GM21786 (cell line): ENCODE measurements around the gene CPNE8.
A peak's percentile ranks its signal among the peaks of the same experiment; 100 is the strongest.
"Not testable (repeated sequence)": the region's sequence is repeated elsewhere in the genome, so short reads cannot be mapped to it uniquely, and the experiment has no call there.

Experiments
- ATAC-seq: cut with Tn5 transposase; IDR thresholded peaks from one replicate; pipeline ENCODE4 v1.9.1; 2021; ENCODE audit not compliant: unreplicated experiment

CPNE8 gene

DNA sequence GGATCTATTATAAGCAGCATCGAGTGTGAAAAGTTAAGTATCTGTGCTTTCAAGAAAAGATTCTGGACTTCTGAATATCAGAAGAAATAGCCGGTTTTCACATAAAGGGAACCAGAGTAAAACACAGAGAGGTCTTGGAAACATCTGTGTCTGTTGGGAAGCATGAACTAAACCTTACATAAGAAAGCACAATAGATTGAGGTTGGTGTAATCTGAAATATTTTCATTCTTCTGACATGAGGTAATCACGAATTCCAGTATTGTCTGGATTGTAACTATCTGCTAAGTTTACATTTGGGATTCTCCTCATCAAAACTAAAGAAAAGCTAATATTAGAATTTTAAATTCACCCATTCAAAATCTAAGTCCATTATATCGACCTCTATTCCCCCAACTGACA is 161.3 kb downstream of the CPNE8 start:
- no peak for ATAC-seq

DNA sequence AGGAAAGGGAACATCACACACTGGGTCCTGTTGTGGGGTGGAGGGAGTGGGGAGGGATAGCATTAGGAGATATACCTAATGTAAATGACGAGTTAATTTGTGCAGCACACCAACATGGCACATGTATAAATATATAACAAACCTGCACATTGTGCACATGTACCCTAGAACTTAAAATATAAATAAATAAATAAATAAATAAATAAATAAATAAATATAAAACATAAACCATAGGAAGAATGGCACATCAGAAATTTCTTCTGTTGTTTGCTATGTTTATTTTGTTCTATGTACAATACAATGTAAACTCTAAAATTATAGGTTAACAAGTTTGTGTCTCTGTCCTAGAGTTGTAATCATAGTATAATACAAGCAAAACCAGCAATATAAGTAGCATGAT is 162.9 kb downstream of the CPNE8 start:
- not testable (repeated sequence) for ATAC-seq

DNA sequence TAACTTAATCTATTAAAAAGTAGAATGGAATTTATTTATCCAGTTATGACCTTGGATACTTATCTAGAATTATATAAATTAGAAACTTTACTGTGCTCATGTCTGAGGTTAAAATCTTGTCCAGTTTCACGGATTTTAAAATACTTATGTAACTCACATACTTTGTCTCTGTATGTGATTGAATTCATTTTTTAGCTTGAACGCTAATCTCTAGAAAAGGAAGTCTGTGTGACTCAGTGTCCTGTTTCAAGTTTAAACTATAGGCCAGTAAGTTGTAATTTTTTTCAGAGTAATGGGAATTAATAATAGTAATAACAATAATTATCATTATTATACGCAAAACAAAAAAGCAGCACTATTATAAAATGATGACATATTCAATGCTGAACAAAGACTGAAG is 168.6 kb downstream of the CPNE8 start:
- no peak for ATAC-seq

DNA sequence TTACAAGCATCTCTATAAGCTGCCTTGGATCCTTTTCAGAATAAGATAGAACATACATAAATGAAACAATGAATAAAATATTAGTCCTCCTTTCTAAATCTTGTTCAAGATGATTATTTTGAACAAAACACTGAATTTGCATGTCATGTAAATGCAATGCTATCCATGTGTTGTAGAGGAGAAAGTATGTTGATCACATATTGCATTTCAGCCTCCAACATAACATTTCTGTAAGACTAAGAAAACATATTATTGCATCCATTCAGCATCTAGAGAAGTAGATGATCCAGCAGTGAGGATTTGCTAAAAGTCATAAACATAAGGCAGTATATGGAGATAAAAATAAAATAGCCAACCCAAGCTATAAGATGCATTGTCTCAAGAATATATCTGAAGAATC is 172.6 kb downstream of the CPNE8 start:
- ATAC-seq, result no peak

- peak; percentile 76 for ATAC-seq
These were observed 176.5 kb downstream of the CPNE8 start for GRCh38 chr12:38728894-38729293.

DNA sequence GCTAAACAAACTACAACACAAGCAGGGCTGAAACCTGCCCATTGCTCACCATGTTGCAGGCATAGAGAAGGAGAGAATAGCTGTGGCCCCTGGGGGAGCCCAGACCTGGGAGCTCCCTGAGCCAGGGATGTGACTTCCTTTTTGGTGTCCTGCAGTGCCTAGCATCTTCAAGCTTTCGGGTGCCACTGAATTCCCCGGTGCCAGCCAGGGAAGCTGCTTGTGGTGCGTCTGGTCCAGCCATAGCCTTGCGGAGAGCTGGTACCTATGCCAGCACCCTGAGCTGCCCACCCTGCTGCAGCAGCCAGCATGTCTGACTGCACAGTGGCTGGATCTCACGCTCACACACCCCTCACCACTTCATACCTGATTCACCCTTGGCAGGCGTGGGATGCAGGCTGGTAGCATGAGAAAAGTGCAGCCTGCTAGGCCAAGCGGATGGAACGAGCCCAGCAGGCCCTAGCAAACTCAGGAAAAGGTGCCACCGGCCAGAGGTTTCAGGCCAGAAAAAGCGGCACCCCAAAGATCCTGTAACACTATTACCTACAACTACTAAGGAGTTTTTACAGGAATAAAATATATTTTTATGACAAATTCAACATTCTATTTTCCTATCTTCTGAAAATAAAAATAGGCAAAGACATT is 183.7 kb downstream of the CPNE8 start:
- no peak for ATAC-seq

DNA sequence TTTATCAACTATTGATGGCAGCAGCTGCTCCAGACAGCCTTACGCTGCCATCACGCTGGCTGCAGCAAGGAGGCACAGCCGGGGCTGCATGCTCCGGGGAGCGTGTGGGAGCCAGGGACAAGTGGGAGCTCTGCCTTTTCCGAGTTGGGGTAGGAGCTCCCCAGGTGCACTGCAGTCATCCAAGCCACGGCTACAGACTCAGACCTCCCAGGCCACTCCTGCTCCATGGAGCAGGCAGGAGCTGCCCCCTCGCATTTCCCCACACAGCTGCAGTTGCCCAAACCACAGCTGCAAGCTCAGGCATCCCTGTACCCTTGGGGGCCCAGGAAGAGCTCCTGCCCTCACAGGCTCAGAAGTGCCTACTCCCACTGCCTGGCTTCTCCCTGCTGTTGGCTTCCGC is 184.7 kb downstream of the CPNE8 start:
- no peak for ATAC-seq

- ATAC-seq, result no peak
These were observed 192.1 kb downstream of the CPNE8 start for GRCh38 chr12:38713294-38713693.

DNA sequence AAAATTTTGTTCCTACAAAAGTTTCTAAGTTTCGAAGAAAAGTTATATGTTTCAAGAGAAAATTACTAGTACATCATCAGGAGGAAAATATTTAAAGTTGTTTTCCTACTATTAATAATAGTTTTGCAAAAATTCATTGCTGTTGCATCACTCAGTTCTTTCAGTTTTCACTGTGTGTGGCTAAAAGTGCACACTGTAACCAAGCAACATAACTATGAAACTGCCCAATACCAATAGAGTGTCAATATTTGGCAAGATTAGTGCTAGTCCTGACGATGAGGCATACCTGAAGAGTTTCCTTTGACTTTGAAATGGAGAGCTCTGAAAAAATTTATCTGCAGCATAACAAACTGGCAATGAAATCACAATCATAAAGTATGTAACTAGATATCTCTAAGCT is 194.3 kb downstream of the CPNE8 start:
- ATAC-seq, result peak; percentile 93

GRCh38 chr12:38708466-38708865 is 196.9 kb downstream of the CPNE8 start:
- ATAC-seq, result no peak

- no peak for ATAC-seq
These were observed 197.7 kb downstream of the CPNE8 start for GRCh38 chr12:38707648-38708047.

DNA sequence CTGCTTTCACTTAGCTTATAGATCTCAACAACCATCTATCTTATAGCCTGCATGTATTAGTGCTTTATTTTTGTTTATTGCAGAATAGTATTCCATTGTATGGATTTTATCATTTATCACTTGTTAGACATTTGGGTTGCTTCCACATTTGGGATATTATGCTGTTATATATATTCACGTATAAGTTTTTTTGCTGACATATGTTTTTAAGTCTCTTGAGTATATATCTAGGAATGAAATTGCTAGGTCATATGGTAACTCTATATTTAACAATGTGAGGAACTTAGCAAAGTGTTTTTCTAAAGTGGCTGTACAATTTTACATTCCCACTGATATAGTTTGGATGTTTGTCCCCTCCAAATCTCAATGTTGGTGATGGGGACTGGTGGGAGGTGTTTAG is 208.1 kb downstream of the CPNE8 start:
- ATAC-seq, result no peak

- no peak for ATAC-seq
These were observed 210.3 kb downstream of the CPNE8 start for GRCh38 chr12:38695057-38695456.

GRCh38 chr12:38691164-38691563 is 214.2 kb downstream of the CPNE8 start:
- ATAC-seq, result no peak

- ATAC-seq, result no peak
These were observed 214.7 kb downstream of the CPNE8 start for GRCh38 chr12:38690646-38691045.

DNA sequence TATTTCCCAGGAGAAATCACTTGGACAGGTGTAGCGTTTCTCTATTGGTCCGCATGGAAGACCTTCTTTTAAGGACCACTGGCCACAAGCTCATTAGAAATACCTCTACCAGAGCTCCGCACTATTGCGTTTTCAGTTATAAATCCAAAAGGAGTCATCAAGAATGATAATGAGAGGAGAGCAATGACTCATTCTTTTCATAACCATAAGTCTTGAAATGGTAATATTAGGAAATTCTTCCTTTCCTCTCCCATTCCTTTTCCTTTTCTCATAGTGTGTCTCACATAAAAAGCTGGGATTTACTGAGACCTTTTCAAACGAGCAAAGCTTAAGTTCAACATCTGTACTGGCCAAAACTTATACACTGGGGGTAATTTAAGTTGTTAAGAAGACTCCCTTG is 215.7 kb downstream of the CPNE8 start:
- no peak for ATAC-seq

DNA sequence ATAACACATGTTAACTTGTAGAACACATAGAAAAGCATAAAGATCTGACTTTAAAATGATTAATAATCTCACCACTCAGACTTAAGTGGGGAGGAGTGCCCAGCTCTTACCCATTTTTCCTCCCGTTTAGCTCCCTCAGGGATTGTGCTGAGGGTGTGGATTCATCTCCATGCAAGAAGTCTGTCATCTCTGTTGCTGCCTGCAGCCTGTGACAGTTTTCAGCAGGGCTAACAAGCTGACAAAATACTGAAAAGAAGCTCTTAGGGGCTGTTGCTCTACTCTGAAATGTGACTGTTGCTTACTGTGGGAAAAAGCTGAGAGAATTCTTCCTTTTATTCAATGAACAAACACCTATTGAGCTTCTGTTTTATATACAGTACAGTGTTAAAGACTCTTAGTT is 216.2 kb downstream of the CPNE8 start:
- ATAC-seq, result no peak

- ATAC-seq, result no peak
These were observed 222.9 kb downstream of the CPNE8 start for GRCh38 chr12:38682521-38682920.

DNA sequence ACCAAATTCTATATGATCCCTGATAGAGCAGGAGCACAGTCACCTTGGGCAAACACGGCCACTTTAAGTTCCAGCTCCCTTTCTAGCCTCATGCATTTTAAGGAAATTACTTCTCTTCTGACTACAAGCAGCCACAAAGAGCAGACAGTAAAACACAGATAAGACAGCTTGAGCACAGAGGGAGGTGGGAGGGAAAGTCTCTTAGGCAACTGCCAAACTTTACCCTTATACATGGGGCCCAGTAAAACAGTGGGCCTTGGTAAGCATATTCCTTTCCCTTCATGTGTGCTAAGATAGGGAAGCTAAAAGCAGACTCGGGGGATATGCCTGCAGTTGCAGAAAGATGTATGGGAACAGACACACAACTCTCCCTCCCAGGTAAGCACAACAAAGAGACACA is 235.9 kb downstream of the CPNE8 start:
- ATAC-seq, result no peak

DNA sequence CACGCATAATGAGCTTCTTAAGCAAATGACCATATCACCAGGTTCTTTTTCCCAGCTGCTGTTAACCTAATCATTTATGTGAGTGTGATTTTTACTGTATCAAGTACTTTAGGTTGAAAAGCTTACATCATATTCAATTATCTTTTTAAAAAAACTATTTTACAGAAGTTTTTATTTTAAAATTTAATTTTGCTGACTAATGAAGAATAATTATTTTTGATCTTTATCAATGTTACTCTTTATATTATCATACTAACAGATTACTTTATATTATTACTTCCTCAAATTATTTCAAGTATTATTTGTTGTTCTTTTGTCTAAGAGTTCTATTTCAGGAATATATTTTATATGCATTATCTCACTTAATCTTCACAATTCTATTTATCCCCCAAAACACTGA is 236.3 kb downstream of the CPNE8 start:
- no peak for ATAC-seq

DNA sequence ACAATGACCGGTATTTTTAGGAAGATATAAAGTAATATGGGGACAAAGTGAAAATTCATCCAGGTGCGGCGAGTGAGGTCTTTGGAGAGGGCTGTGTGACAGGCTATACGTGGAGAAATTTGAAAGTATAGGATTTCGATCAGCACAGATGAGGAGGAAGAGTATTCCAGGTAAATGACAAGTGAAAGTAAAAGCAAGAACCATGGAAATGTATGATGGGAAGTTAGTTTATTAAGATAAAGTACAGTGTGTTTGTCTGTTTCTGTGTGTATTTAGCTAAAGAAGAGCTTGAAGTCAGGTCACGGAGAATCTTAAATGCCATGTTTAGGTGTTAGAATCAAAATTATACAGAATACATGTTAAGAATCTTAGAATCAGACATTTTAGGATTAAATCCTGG is 239.0 kb downstream of the CPNE8 start:
- no peak for ATAC-seq

DNA sequence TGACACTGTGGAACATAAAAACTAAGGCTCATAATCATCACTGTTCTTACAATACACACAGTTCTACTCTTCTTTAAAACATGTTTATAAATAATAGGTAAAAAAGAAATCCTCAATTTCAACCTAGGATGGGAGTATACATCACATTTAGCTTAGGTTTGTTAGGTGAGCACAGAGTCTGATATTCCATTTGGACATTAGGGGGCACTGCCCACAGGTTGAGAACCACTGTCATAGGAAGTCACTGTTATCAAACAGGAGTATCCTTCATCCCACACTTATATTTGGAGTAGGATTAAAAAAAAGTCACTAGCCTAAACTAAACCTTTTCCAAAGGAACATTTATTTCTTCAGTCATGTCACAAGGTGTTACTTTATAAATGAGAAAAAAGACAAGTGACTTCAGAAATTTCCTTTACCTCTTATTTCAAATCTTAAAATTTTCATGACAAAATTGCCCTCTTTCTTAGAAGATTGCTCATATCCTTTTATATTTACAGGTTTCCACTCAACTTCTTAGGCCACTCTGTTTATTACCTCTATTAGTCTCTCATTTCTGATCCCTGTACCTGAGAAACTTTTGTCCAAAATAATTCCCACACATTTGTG is 240.6 kb downstream of the CPNE8 start:
- ATAC-seq, result peak; percentile 81

DNA sequence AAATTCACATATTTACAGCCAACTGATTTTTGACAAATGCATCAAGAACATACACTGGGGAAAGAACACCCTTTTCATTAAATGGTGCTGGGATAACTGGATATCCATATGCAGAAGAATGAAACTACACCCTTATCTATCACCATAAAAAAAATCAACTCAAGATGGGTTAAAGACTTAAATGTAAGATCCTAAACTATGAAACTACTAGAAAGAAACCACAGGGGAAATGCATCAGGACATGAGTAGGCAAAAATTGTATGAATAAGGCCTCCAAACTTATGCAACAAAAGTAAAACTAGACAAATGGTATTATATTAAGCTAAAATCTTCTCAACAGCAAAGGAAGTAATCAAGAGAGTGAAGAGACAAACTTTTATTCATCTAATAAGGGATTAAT is 242.6 kb downstream of the CPNE8 start:
- no peak for ATAC-seq
